ENCODE results near the gene MMP15.
"Not testable (repeated sequence)": the region's sequence is repeated elsewhere in the genome, so short reads cannot be mapped to it uniquely, and the experiment has no call there.

MMP15 gene

DNA sequence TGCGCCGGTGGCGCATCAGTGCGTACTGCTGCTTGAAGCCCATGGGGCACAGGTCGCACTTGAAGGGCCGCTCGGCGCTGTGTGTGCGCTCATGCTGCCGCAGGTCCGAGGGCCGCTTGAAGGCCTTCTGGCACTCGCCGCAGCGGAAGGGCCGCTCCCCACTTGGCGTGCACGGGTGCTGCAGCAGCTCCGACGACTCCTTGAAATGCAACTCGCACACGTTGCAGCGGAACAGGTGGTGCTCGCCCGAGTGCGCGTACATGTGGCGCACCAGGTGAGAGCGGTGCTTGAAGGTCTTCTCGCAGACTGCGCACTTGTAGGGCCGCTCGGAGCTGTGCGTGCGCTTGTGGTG, 28.4 kb upstream of the MMP15 start:
- no peak for FAIRE-seq

DNA sequence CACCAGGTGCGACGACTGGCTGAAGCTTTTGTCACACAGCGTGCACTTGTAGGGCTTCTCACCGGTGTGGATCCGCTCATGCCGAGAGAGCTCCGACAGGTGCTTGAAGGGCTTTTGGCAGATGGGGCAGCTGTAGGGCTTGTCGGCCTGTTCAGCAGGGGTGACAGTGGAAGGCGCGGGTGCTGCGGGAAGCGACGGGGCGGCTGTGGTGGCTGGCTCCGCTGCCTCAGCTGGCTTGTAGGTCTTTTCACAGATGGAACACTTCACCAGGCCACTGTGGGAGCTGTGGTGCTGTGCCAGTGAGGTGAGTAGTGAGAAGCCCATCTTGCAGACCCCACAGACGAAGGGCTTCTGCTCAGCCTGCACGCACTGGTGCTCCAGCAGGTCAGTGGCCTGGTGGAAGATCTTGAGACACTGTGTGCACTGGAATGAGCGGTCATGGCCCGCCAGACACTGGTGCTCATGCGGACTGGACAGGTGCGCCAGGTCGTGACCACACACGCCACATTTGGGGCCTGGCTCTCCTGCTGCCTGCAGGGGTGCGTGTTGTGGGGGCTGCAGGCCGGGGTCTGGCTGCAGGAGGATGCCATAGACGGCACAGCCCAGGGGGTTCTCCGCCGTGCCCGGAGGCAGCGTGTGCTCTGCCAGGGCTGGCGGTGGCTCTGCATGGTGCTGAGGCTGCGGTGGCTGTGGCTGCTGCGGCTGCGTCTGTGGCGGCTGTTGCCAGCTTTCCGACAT, 27.9 kb upstream of the MMP15 start:
- FAIRE-seq = no peak

DNA sequence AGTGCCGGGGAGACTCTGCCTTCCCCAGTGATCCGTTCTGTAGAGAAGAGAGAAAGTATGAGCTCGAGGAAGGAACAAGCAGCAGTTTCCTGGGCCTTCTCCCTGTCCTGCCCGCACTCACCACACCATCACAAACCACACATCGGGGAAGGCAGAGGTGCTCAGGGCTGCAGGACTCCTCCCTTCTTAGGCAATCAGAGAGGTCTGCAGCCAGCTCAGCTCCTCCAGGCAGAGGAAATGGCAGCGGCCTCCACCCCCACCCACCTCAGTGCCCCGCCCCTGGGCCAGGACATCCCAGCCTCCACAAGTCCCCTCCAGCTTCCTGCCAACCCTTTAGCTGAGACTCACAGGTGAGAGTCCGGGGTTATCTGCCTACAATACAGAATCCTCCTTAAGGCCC, 27.1 kb upstream of the MMP15 start:
- FAIRE-seq = no peak

DNA sequence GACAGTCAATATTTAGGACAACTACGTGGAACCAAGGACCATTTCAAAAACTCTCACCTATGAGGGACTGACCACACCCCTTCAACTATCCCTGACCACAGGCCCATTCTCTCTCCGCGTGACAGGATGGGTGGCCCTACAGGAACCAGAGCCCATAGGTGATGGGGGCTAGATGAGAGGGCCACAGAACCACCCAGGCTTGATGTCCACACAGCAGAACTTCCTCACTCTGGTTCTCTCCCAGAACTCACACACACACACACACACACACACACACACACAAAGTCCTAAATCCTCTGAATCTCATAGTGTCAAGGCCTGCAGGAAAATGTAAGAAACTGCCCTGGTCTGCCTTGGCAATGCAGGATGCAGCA, 26.6 kb upstream of the MMP15 start:
- FAIRE-seq = no peak

DNA sequence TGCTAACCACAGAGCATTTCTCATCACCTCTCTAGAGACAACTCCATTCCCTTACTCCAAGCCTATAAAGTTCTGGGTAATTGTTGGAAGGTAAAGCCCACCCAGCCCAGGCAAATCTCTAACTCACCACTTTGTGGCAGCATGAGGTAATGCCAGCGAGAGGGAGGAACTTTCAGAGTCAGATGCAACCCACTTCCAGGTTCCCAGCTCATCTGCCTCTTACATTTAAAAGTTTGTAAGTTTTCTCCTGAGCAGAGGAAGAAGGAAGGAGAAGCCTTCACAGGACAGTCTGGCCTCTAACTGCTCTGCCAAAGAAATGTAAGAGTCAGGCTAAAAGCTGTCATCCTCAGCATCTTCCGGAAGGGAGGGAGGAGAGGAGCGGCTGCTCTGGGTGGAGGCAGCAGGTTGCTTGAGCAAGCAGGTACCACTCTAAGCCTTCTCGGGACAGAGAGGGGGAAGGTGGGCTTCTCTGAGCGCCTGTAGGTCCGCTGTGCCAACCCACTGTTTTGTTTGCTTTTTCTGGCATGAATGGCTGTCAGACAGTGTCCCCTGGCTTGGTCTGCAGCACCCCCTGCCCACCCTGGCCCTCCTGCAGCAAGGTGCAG, 26.1 kb upstream of the MMP15 start:
- no peak for FAIRE-seq

DNA sequence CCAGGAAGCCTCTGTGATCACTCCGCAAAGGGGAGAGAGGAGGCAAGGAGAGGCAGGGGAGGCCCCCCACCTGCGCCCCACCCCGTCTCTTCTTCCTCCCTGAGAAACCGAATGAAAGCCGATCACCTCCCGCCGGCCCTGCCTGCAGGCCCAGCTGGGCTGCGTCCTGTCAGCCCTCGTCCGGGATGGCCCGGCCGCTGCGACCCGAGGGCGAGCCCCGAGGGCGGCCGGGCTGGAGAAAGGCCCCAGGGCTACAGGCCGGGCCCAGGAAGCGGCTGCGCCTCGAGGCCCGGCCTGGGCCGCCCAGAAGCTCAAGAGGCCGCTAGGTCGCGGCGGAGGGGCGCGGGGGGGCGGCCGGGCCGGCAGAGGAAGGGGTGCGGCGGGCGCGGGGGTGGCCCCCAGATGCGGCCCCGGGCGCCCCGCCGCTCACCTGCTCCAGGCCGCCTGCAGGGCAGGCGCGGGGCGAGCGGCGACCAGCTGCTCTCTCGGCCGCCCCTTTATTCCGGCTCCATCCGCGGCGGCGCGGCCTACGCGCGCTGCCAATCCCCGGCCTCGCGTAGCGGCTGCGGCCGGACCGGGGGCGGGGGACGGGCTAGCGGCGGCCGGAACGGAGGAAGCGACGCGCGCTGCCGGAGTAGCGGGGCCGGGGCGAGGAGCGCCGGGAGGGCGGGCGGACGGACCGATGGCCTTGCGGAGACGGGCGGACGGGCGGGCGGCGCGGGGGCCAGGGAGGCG, 25.4 kb upstream of the MMP15 start, which contains the start of gene ZNF319:
Gene ZNF319 (minus strand): TSS at position 702 of the 735 bp plus-strand sequence. CDS start 2,407 bp downstream, outside the sequence.
- FAIRE-seq = no peak

DNA sequence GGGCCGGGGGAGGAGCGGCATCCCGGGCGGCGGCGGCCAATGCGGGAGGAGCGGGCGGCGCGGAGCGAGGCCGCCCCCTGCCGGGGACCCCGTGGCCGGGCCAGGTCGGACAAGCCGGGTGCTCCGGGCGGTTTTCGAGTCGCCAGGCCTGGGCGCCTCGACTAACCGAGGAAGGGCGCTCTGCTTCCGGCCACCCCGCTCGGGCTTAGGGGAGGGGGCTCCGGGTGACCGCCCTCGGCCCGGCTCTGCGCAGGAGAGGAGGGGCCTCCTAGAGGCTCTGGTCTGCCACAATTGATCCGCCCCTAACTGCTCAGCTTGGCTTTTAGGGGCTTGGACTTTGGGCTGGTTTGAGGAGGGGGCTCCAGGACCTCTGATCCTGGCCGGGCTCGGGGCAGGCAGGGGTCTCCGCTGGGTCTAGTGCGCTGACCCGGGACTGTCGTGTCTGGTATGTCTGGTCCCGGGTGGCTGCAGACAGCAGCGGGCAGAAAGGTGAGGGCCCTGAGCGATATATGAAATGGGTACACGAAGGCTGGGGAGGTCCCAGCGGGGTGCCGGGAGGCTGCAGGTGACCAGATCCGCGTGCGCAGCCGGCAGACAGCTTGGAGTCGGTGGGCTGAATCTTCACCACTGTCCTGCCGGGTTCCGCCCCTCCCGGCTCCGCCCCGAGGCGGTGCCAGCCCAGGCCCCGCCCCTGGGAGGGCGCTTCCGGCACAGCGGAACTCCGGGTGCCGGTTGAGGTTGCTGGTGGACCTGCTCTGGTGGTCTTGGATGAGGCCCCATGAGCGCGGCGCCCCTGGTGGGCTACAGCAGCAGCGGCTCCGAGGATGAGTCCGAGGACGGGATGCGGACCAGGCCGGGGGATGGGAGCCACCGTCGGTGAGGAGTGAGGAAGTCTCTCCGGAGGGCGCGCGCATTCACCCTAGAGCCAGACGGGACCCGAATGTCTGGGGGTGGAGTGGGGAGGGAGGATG, 24.6 kb upstream of the MMP15 start, which contains the start of gene USB1:
Gene USB1 (plus strand): TSS at position 702 of the 971 bp plus-strand sequence. CDS start 77 bp downstream, at position 779.
- FAIRE-seq = no peak

DNA sequence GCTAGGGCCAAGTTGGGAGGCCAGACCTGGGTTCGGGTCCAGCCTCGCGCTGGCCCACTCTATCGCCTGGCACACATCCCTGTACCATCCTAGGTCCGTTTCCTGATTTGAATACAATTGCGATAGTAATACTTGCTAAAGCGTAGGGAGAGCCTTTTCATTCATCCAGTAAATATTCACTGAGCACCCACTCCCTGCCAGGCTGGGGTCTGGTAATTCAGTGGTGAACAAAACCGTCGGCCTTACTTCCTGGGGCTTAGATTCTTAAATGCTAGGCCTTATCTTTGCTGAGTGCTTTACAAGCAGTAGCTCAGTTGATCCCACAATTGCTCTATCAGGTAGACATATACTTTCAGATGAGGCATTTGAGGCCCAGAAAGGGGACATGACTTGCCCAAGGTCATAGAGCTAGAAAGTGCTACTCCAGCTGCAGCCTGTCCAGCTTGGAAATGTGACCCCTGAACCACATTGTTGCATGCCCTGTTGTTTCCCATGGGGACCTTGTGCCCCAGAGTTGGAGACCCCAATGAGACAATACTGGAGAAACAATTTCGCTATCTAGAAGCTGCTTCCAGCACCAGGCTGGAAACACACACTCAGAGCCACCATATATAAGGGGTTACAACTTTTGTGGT, 23.7 kb upstream of the MMP15 start:
- no peak for FAIRE-seq

DNA sequence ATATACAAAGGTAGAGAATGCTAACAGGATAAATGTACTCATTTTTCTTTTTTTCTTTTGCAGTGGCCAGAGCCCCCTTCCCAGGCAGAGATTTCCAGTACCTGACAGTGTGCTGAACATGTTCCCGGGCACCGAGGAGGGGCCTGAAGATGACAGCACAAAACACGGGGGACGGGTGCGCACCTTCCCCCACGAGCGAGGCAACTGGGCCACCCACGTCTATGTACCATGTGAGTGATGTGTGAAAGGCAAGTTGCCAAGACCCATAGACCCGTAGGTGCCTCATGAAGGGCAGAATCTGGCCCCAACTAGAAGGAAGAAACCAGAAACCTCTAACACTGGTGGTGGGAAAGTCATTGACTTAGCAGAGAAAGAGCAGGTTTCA, 23.1 kb upstream of the MMP15 start:
- no peak for FAIRE-seq

DNA sequence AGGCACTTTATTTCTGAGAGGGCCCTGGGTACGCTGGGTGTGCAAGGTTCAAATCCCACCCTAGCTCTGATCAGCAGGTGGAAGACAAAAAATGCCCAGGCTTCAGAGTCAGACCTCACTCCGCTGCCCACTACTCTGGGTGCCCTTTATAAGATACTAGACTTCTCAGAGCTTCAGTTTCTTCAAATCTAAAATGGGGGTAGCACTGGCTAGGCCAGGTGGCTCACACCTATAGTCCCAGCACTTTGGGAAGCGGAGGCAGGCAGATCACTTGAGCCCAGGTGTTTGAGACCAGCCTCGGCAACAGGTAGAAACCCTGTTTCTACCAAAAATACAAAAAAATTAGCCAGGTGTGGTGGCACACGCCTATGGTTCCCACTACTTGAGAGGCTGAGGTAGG, 22.6 kb upstream of the MMP15 start:
- no peak for FAIRE-seq

DNA sequence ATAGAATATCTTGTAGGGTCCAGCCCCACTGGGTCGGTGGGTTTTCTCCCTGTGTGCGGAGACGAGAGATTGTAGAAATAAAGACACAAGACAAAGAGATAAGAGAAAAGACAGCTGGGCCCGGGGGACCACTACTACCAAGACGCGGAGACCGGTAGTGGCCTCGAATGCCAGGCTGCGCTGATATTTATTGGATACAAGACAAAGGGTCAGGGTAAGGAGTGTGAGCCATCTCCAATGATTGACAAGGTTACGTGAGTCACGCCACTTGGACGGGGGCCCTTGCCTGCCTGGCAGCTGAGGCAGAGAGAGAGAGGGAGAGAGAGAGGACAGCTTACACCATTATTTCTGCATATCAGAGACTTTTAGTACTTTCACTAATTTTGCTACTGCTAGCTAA, 20.8 kb upstream of the MMP15 start:
- not testable (repeated sequence) for FAIRE-seq

DNA sequence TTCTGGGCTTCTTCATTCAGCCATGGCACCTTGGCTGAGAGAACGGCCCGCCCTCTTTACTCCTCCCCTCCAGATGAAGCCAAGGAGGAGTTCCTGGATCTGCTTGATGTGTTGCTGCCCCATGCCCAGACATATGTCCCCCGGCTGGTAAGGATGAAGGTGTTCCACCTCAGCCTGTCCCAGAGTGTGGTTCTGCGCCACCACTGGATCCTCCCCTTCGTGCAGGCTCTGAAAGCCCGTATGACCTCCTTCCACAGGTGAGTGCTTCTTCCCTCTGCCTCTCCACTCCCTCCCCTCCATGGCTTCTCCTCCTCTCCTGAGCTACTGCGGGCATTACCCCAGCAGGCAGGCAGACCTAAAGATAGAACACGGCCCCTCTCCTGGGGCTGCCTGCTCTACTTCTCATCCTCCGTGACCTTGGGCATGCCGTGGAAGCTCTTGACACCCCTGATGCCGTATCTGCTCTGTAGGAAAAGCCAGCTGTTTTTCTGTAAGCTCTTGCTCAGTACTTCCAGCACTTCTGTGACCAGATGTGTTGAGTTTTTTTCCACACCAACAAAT, 15.6 kb upstream of the MMP15 start:
- no peak for FAIRE-seq

DNA sequence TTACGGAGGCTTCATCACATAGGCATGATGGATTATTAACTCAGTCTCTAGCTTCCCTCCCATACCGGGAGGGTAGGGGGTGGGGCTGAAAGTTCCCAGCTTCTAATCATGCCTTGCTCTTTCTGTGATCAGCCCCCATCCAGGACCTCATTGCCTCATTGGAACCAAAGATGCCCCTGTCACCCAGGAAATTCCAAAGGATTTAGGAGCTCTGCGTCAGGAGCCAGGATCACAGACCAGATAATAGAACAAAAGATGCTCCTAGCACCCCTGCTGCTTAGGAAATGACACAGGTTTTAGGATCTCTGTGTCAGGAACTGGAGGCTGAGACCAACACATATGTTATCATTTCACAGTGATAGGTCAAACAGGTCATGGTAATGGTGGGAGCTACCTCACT, 14.7 kb upstream of the MMP15 start:
- no peak for FAIRE-seq

DNA sequence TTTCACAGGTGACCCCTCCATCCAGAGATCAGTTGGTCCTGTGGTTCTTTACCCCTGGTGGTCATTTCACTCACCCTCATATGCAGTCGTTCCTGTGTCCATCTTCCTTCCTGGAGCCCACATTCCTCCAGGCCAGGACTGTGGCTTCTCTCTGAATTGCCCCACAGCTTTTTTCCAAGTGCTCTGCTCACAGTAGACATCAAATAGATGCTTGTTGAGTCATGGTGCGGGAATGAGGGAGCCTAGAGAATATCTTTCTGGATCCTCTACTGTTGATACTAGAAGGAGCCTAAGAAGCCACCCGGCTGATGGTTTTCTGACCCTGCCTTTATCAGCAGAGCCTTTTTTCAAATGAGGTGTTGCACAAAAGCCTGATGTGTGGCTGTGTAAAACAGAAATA, 13.9 kb upstream of the MMP15 start:
- FAIRE-seq = no peak

DNA sequence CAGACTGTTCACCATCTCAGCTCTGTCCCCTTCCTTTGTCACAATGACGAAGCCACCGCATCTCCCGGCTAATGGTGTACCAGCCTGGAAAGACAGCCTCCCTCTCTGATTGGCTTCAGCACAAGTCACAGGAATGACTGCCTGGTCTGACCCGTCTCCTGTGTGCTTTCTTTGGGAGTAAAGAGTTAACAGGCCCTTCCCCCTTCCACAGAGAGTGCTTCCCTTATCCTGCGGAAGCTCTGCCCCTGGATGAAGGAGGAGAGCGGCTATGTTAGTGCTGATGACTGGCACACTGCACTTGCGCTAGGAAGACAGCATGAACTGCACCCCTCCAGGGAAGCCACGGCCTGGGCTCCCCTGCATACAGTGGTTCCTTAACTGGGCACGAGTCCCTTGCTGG, 13.1 kb upstream of the MMP15 start:
- FAIRE-seq = no peak

DNA sequence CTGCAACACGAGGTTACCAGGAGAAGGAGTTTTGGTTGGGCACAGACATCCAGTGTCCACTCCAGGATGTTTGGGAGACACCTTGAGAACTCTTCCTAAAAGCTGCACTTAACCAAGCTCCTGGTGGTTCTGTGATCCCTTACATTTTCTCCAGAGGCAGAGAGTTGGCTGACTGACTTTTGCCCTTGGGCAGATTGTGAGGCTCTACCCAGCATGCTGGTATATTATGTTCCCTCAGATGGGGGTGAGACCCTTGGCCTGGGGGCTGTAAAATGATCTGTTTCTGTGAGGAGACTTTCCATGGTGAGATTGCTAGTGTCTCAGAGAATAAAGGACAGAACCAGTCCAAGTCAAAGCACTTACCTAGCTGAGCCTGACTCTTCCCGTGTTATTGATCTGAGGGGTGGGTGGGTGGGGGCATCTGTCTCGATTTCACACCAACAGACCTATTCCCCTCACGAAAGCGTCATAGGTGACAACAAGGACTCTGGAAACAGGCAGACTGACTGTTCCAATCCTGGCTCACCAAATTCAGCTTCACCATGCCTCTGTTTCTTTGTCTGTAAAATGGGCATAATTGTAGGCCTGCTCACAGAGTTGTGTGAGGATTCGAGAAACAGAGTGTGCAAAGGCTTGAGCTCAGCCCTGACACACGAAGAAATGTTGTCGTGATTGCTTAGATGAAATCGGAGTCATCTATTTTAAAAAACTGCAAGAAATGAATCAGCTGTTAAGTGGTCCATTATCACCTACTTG, 12.2 kb upstream of the MMP15 start:
- FAIRE-seq = no peak

DNA sequence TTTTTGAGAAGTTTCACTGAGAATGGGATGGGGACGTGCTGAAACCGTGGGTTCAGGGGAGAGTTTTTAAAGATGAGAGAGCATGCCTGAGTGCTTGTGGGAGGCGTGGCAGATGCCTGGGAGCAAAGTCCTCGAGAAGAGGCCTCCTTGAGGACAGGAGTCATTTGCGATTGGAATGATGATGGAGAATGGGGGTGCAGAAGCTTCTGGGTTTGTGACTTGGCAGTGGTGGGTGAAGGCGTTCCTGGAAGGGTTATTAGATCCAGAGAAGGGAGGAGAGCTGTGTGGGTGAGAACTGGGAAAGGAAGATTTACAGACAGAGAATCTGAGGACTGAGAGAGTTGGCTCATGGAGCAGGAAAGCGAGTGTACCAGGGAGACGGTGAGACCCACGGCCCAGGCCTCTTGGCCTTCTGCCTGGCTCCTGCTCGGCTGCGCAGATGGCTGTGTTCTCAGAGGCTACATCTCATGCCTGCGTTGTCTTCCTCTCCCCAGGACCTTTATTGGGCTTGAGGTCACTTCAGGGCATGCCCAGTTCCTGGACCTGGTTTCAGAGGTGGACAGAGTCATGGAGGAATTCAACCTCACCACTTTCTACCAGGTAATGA, 8.6 kb upstream of the MMP15 start:
- no peak for FAIRE-seq

DNA sequence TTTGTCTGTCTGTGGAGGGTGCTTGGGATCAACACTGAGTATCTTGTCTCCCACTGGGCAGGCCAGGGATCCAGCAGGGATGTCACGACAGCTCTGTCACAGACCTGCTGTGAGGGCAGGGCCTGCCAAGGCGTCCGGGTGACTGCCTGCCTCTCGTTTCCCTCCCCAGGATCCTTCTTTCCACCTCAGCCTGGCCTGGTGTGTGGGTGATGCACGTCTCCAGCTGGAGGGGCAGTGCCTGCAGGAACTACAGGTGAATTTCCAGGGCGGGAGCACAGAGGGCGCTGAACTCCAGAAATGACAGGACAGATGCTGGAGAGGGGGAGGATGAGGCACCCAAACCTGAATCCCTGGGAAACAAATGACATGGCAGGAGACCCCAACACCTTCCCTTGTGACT, 6.8 kb upstream of the MMP15 start:
- no peak for FAIRE-seq

DNA sequence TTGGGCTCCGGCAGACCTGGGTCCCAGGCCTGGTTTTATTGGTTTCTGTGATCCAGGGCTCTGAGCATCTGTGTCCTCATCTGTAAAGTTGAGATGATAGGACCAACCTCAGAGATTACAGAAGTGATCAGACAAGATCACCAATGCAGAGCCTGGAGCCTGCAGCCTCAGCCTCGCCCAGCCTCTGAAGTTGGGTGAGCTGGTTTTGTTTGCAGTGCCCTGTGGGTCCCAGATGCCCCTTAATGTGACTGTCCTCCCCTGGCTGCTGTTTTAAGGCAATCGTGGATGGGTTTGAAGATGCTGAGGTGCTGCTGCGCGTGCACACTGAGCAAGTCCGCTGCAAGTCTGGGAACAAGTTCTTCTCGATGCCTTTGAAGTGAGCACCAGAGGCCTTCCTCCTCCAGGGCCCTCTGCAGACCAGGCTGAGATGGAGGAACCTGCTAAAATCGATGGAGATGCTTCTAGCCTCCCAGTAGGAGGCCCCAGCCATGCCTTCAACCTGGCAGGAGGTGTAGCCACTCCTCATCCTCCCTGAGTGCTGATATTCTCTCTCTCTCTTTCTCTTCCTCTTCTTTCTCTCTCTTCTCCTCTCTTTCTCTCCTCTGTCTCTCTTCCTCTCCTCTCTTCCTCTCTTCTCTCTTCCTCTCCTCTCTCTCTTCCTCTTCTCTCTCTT, 5.6 kb upstream of the MMP15 start:
- FAIRE-seq = no peak
